ENCODE measurements around the gene COQ5.
"Not testable (repeated sequence)": the region's sequence is repeated elsewhere in the genome, so short reads cannot be mapped to it uniquely, and the experiment has no call there.

Gene COQ5

DNA sequence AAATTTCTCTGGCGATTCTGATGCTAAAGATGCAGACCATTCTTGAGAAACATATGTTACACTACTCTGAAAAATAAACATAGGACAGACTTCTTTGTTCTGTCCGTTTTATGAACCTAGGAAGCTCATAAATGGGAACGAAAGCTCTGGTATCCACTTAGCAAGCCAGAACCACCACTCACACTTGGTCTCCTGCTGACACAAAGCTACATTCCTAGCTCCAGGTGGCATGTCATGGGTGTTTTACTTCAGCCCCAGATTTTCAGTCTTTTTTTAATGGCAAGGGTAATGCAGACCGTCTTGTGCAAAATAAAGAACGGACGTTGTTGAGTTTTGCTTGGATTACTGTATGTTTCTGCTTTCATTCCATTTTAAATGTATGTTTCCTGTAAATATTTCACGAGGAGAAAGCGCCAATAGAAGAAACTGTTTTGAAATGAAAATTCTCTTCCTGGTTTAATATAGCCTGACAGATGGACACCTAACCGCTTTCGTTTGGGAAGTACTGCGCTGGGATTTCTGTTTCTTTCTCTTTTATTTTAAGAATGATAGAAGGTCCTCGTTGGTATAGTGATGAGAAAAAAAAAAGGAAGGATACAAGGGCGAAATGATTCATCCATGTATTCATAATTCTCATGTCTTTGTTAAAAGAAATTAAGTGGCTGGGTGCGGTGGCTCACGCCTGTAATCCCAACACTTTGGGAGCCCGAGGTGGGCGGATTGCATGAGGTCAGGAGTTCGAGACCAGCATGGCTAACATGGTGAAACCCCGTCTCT is 871 bp upstream of the COQ5 start:
- no peak for DNase-seq (ENCODE audit: low read depth)

DNA sequence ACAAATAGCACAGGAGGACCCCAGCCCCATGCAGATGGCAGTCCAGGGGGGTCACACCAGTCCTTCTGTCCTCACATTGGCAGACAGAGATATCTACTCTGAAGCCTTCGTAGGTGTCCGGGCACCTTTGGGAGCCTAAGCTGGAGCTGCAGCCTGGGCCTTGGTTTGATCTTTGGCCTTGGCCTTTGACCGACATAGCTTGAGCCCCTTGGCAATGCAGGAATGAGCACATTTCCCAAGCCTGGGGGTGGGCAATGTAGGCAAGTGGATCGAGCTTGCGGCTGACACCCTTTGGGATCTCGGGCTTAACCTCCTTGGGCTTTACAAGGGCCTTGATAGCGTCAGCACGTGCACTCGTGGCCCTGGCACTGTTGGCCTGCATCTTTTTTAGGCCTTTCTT is 6.4 kb downstream of the COQ5 start:
- no peak for DNase-seq (ENCODE audit: low read depth)

DNA sequence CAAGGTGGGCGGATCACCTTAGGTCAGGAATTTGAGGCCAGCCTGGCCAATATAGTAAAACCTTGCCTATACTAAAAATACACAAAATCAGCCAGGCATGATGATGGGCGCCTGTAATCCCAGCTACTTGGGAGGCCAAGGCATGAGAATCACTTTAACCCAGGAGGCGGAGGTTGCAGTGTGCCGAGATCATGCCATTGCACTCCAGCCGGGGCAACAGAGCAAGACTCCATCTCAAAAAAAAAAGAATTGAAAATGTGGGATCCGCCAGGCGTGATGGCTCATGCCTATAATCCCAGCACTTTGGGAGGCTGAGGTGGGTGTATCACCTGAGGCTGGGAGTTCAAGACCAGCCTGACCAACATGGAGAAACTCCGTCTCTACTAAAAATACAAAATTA is 9.6 kb downstream of the COQ5 start:
- not testable (repeated sequence) for DNase-seq (ENCODE audit: low read depth)

DNA sequence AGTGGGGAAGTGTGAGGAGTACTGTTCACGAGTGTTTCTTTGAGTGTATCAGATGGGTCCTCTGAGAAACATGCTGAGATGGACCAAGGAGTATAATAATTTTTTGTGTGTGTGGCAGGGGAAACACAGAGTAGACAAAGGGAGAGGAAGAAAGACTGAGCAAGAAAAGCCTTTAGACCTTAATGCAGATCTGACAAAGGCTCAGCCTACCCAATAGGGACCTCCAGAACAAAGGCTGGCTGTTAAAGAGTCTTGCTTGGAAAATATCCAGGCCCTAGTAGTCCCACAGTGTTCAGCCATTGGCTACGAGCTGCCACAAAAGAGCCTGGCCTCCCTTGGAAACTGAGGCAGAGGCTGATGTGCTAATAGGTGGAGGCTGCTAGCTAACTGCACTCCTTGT is 13.5 kb downstream of the COQ5 start:
- DNase-seq (ENCODE audit: low read depth), result no peak

DNA sequence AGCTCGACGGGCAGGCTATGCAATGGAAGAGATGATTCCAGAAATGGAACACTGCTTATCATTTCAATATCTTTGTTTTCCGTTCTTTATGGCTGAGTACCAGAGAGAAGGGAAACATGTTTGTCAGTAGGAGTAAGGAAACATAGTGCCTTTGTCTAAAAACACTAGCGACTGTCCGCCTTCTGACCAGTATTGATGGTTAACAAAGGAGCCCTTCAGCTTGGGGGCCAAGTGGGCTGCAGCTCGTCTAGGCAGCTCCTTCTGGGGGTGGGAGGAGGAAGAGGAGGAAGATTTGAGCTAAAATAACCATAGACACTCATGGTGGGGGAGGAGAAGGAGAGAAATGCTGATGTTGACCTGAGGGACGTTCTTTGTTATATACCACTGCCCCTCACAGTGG is 15.0 kb downstream of the COQ5 start:
- no peak for DNase-seq (ENCODE audit: low read depth)

DNA sequence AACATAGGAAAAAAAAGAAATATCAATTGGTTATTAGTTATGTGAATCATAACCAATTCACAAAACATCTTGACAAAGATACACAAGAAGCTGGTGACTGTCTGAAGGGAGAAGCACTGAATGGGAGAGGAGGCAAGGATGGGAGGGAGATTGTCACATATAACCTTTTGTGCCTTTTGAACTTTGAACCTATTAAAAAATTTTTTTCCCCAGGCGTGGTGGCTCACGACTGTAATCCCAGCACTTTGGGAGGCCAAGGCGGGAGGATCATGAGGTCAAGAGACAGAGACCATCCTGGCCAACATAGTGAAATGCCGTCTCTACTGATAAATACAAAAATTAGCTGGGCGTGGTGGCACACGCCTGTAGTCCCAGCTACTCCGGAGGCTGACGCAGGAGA is 20.4 kb downstream of the COQ5 start:
- DNase-seq (ENCODE audit: low read depth), result no peak

DNA sequence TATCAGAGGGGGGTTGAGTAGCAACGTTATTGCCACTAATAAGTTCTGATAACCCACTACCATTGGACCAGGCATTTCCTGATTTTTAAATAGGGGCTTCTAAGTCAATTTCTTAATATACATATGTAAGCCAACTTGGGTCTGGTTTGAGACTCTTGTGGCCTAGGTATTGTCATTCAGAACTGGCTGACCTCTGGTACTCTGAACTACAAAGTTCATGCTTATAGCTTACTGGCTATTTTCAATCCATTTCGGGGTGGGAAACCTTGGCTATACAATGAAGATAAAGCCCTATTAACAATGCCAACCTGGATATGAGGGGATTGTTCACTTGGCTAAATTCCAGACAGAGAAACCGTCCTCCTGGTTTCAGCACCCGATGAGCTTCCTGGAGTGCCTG is 24.4 kb downstream of the COQ5 start:
- no peak for DNase-seq (ENCODE audit: low read depth)

DNA sequence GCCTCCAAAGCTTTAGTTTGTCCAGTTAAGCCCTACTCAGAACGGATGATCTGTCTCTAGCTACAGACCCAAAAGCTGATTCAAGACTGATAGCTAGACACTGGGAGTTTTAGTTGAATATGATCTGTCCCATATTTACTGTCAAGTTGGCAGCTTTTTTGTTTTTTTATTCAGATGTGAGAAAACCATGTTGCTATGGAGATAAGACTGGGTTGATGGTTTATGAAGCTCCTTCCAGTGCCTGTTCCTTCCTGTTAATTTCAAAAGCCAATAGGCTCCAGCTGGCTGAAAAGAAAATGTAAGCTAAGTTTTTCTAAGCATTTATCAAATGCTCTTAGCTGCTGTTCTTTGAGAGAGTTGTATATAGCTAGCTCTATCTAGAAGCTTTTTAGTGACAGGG is 28.4 kb downstream of the COQ5 start:
- DNase-seq (ENCODE audit: low read depth), result no peak

DNA sequence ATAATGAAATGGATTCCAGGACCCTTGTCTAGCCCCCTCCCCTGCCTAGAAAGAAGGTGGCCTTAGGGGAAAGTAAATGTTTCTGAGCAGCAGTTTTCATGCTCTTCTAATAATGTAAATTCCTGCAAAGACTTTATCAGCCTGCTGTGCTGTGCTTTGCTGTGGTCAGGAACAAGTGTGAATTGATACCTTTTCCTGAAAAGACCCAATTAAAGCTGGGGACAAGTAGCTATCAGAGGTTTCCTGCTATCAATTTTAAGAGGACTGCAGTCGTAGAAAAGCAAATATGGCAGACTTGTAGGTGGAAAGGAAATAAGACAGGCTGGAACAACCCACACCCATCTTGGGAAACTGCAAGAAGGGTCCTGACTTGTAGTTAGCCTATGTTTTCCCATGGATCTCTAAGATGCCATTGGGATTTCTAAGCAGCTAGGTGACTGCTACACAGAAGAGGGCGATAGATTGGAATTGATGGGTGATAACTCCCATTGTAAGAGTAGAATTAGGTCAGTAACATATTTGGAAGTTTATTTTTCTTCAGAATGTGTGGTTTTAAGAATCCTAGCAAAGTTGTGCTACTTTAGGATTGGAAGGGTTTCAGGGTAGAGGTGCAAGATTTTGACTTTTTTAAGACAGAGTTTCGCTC is 30.0 kb downstream of the COQ5 start:
- no peak for DNase-seq (ENCODE audit: low read depth)

DNA sequence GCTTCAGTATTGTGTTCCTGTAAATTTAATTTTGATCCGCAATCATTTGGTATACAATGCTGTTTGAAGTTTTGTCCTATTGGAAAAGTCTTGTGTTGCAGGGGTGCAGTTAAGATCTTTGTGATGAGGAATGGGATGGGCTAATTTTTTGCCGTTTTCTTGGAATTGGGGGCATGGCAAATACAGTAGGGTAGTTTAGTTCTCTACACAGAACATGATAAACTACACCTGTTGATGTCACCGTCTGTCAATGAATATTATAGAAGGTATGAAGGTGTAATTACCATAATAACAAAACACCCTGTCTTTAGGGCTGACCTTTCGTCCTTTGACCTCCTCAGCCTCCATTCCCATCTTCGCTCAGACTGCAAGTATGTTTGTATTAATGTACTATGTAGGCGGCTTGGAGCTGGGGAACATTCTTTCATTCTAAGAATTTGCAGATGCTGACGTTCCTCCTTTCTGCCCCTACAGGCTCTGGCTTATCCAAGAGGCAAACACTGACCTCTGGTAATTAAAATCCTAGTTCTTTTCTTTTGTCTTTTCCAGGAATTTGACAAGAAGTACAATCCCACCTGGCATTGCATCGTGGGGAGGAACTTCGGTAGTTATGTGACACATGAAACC is 31.3 kb downstream of the COQ5 start:
- no peak for DNase-seq (ENCODE audit: low read depth)

DNA sequence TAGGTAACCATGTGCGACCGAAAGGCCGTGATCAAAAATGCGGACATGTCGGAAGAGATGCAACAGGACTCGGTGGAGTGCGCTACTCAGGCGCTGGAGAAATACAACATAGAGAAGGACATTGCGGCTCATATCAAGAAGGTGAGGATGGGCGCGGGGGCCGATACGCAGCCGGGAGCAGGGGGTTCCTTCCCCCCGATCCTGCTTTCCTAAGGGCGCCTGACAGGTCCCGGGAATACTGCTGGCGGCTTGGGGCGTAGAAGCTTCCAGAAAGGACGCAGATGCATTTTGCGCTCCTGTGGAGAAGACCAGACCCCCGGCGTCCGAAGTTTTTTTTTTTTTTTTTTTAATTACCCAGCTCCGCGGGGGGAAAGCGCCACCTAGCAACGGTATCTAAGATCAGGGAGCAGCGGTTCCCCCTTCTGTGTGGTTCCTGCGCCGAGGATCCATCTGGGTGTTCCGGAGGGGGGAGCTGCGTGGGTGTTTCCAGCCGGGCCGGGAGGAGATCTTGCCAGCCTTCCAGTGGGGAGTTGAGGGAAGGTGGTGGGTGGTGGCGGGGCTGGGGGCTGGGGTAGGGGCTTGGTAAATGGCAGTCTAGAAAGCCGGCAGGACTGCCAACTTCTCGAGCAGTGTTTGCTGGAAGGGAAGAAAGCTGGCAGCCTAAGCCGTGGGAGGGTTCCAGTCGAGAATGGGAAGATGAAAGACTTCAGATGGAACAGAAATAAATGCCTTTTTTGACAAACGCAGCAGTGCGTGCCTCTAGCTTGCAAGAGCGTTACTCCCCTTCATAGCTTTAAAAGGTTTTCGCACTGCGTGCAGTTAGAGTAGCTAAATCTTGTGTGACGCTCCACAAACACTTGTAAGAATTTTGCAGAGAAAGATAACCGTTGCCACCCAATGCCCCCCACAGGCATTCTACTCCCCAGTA is 32.3 kb downstream of the COQ5 start:
- DNase-seq (ENCODE audit: low read depth), result peak; percentile 36

DNA sequence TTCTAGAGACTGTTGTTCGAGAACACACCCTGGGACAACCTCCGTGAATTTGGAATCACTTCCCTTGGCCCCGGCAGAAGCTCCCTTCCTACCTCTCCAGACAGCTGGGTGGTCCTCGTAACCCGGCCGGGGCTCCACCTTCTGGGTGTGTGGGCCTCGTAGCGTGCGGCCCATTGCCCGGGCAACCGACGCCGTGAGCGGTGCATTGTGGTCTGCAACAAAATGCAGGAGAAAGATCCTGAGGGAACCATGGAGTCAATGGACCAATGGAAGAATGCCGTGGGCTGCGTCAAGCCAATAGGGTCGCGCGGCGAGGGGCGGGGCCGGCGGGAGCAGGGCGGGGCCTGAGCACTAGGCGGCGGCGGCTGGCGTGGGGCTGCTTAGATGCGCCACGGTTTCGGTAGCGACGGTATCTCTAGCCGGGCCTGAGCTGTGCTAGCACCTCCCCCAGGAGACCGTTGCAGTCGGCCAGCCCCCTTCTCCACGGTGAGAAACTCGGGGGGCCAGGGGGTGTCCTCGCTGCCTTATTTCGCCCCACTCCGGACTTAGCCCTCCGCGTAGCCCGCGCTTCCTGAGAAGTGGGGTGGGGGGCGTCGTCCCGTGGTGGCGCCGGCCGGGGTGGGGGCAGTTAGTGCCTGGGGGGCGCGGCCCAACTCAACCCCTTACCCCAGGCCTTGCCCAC is 33.1 kb downstream of the COQ5 start, which contains the start of gene DYNLL1:
Gene DYNLL1, plus strand, starts transcription at position 383 of the 682 bp plus-strand sequence. CDS start 309 bp downstream, outside the sequence.
- peak; percentile 96 for DNase-seq (ENCODE audit: low read depth)

DNA sequence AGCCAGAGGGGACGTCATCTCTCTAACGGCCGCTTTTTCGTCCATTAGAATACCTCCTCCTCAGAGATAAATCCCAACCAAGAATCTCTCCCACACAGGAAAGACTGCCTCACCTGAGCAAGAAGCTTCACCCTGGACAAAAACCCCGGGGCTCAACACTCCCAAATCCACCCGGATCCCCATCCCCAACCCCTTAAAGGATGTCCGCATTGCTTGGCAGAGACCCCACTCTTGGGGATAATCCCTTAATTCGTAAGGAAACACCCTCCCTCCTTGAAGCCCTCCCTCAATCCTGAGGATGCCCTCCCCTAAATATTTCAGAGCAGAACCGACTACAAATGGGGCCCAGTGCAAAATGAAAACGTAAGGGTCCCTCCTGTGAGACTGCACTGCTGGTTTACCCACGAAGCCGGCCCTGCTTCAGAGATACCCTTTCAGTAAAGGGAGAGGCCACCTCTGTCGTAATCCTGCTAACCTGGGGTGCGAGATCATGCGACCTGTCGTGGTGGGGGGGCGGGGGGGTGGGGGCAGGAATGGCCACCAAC is 33.7 kb downstream of the COQ5 start:
- DNase-seq (ENCODE audit: low read depth), result no peak

DNA sequence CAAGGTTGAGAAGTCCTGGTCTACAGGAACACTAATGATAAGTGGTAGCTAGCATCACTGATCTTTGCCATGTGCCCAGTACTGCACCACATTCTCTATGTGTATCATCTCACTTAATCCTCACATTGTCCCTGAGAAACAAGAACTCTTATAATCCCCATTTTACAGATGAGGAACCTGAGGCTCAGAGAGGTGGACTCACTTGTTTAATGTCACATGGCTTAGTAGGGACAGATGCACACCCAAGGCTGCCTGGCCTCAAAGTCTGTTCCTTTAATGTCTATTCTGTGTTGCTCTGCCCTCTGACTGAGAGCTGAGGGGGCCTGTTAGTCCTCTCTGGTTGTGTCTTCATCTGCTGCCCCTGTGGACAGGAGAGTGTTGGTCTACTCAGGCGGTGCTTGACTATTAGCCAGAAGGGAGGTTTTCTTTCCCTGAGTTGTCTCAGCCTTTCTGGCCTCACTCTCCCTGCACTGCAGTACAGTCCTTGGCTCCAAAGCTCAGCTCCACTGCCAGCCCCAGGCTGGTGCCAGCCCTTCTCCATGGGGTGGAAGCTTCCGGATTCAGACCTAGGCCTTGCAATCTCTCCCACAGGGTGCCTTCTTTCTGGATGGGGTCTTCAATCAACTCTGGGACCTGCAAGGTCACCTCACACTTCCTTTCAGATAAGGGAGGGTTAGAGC is 38.0 kb downstream of the COQ5 start:
- no peak for DNase-seq (ENCODE audit: low read depth)

DNA sequence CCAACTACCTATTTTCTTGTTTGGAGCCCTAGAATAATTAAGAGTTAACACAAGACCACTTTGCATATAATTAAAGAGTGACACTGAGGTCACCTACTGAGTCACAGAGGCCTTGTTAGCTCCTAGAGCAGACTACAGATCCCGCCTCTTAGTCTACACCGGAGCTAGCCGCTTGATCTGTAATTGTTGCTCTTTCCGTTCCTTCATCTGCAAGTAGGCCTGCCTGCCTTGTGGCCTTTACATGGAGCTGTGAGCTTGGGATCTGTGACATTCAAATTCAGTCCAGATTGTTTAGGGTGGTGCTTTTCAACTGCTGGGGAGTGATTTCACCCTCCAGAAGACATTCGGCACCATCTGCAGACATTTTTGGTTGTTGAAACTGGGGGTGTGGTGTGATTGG is 38.6 kb downstream of the COQ5 start:
- DNase-seq (ENCODE audit: low read depth), result no peak

DNA sequence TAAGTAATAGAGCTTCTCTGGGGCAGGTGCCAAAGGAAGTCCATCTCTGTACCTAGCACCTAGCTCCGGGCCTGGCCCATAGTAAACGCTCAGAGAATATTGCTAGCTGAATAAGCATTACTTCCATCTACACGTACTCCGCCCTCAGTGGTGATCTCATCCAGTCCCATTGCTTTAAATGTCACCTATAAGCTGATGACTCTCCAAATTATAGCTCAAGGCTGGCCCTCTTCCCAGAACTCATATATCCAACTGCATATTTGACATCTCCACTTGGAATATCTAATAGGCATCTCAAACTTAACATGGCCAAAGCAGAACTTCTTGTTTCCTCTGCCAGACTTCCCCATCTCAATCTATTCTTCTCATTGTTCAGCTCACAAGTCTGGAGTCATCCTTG is 39.9 kb downstream of the COQ5 start:
- no peak for DNase-seq (ENCODE audit: low read depth)

DNA sequence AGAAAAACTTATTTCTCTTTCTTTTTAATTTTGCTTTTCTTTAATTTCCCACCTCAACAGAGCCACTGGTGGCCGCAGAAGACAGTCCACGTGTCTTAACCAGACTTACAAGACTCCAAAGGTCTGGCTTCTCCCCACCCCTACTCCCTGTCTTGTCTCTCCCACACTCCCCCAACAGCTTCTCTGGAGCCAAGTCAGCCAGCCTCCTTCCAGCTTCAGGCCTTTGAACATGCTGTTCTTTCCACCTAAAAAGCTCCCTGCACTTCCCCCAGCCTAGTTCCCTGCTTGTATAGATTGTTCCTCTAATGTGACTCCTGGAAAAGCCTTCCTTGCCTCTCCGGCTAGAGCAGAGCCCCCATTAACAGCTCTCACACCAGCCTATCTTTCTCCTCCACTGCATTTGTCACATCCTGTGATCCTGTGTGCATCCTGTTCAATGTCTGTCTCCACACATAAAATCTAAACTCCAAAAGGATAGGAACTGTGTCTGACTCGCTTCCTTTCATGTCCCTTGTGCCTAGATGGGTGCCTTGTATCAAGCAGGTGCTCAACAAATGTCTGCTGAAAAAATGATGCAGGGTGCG is 40.8 kb downstream of the COQ5 start:
- no peak for DNase-seq (ENCODE audit: low read depth)

DNA sequence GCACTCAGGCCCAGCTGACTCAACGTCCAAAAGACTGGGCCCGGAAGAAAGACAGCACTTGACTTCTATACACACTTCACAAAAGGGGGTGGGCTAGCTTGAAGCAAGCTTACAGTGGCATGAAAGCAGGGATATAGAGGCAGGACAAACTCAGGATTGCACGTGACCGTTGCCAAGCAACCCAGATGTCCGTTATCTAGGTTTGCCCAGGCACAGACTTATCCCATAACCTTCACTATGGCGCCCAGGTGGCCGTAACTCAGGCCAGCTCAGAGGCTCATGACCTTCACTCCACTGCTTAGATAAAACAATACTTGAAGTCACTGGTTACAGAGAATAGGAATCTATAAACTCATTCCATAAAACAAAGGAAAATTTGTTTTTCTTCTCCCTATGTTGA is 41.4 kb downstream of the COQ5 start:
- DNase-seq (ENCODE audit: low read depth), result not testable (repeated sequence)

DNA sequence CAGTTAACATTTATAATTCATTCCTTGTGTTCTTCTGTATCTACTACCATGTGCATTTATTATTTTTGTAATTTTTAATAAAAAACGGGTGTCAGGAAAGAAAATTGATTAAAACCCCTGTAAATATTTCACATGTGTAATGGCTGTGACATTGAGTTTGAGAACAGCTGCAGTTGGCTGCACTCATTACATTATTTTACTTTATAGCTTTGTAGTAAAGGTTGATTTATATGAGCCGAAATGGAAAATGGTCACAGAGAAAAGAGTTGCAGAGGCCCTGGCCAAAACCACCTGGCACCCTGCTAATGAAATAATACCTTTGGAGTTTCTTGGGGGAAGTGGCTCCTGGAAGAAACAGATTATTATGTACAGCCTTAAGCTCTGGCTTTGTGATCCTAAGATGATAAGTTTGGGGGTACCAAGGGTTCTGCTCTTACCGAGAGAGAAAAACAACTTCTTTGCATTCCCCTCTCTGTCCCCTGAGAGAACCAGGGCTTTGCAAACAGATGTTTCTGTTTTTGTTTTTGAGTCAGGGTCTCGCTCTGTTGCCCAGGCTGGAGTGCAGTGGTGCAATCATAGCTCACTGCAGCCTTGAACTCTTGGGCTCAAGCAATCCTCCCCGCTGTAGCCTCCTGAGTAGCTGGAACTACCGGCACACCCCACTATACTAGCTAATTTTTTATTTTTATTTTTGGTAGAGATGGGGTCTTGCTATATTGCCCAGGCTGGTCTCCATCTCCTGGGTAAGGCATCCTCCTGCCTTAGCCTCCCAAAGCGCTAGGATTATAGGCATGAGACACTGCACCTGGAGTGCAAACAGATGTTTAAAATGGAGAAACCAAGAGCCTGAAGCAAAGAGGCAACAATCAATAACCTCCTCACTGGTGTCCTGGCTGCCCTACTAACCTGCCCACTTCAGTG is 42.7 kb downstream of the COQ5 start:
- no peak for DNase-seq (ENCODE audit: low read depth)

Data from stimulated activated CD8-positive, alpha-beta memory T cell treated with anti-CD3 and anti-CD28 coated beads, Interleukin-12 subunit alpha, Interleukin-12 subunit beta, amount 100 ng/mL, for 4 hours (primary cell).